Peyer's patch (tissue), 4 donors: ENCODE data around the gene PKMYT1. TPM values are rescaled to one million over a fixed set of nuclear protein-coding genes. Genes with fewer than 3 reads are reported as not detected.
"Not testable (repeated sequence)": the region's sequence is repeated elsewhere in the genome, so short reads cannot be mapped to it uniquely, and the experiment has no call there.

Experiments used
- DNase-seq, 3 donors: peaks; one replicate each; pipeline ENCODE4 v3.0.0-alpha.2; 2017 to 2019
- H3K27ac ChIP-seq, 4 donors: fragments of 200-600 bp; sonication (generic); one replicate each; pipeline ENCODE4 v1.5.1; 2016 to 2019
- H3K27me3 ChIP-seq, 2 donors: fragments of 200-600 bp; sonication (generic); one replicate each; pipeline ENCODE4 v1.5.1; 2019
- H3K36me3 ChIP-seq, 3 donors: fragments of 200-600 bp; sonication (generic); one replicate each; pipeline ENCODE4 v1.5.1; 2016 to 2019
- H3K4me1 ChIP-seq, 4 donors: fragments of 200-600 bp; sonication (generic); one replicate each; pipeline ENCODE4 v1.5.1; 2016 to 2019
- H3K4me3 ChIP-seq, 4 donors: fragments of 200-600 bp; sonication (generic); 1 replicate in 3 of 4; 2 replicates in 1 of 4; pipeline ENCODE4 v1.5.1; 2016 to 2019; ENCODE audit warnings: mild to moderate bottlenecking in 1 of 4
- H3K9me3 ChIP-seq, 4 donors: fragments of 200-600 bp; sonication (generic); one replicate each; pipeline ENCODE4 v1.5.1; 2016 to 2019; ENCODE audit warnings: mild to moderate bottlenecking in 1 of 4
- CTCF ChIP-seq, 6 experiments: fragments of 450-650 bp in 4 of 6; fragments of 200-600 bp in 2 of 6; sonication (generic) in 1 of 6; IDR thresholded peaks; one replicate each; pipeline ENCODE4 v1.5.1; 2017 to 2019; ENCODE audit warnings: antibody characterized with exemption in 6 of 6, mild to moderate bottlenecking in 3 of 6, moderate library complexity in 1 of 6
- POLR2A ChIP-seq, 2 donors: fragments of 450-650 bp; IDR thresholded peaks; one replicate each; pipeline ENCODE4 v1.5.1; 2017; ENCODE audit warnings: antibody characterized with exemption in 2 of 2, mild to moderate bottlenecking in 2 of 2, moderate library complexity in 2 of 2
- total RNA-seq, 4 donors: library from RNA; depleted of rRNA; stranded (reverse); fragments of >200 nt; gene quantifications; one replicate each; pipeline ENCODE4 v1.1.0, GENCODE V29; 2016

Gene PKMYT1
- total RNA-seq, 4 donors from 2014 or later: 4.3 to 23.9 (median 6.0) TPM

DNA sequence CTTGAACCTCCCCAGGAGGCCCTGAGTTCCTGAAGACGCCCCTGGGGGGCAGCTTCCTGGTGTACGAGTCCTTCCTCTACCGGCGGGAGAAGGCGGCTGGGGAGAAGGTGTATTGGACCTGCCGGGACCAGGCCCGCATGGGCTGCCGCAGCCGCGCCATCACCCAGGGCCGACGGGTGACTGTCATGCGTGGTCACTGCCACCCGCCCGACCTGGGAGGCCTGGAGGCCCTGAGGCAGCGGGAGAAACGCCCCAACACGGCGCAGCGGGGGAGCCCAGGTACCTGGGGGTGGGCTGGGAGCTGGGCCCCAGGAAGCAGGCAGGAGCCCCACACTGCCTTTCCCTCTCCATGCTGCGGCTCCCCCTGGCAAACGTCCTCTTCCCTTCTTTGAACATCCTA is 46.5 kb downstream of the PKMYT1 start:
- TF ChIP-seq POLR2A (IDR thresholded peaks at IDR 0.05): no peak
- TF ChIP-seq CTCF (IDR thresholded peaks at IDR 0.05): no peak
- Histone ChIP-seq H3K27ac (no peak overlapping the region), H3K4me3 (no peak overlapping the region)

DNA sequence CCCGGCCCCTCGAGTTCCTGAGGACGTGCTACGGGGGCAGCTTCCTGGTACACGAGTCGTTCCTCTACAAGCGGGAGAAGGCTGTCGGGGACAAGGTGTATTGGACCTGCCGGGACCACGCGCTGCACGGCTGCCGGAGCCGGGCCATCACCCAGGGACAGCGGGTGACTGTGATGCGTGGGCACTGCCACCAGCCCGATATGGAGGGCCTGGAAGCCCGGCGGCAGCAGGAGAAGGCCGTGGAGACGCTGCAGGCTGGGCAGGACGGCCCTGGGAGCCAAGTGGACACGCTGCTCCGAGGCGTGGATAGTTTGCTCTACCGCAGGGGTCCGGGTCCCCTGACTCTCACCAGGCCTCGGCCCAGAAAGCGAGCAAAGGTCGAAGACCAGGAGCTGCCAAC is 47.1 kb downstream of the PKMYT1 start:
- H3K36me3 ChIP-seq: peaks cover 0 to 69% (median 0%) of the 10 kb centered on the region in 3 donors

More for the DNA sequence above, 46.5 kb downstream of the PKMYT1 start:
- no peaks in the 10 kb centered on the region for H3K27me3 ChIP-seq
- H3K9me3 ChIP-seq: no peaks in the 10 kb centered on the region
- peaks cover 0 to 73% (median 0%) of the 10 kb centered on the region in 3 donors for H3K36me3 ChIP-seq
- DNase-seq: no peak
- H3K4me1 ChIP-seq: no peaks in the 10 kb centered on the region

DNA sequence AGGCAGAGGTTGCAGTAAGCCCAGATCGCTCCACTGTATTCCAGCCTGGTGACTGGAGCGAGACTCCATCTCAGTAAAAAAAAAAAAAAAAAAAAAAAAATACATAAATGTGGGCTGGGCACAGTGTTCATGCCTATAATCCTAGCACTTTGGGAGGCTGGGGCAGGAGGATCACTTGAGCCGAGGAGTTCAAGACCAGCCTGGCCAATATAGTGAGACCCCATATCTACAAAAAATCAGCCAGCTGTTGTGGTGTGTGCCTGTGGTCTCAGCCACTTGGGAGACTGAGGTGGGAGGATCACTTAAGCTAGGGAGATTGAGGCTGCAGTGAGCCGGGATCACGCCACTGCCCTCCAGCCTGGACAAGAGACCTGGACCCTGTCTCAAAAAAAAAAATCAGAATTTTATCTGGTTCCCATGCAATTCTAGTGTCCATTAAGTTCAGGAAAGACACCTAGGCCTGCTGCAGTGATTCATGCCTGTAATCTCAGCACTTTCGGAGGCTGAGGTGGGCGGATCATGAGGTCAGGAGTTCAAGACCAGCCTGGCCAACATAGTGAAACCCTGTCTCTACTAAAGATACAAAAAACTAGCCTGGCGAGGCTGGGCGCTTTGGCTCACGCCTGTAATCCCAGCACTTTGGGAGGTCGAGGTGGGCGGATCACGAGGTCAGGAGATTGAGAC is 48.9 kb downstream of the PKMYT1 start:
- peaks cover 0 to 51% (median 0%) of the 10 kb centered on the region in 3 donors for H3K36me3 ChIP-seq
- H3K27me3 ChIP-seq, H3K4me1 ChIP-seq, H3K4me3 ChIP-seq, H3K27ac ChIP-seq, H3K9me3 ChIP-seq, DNase-seq: not testable (repeated sequence)

More for the DNA sequence above, 47.1 kb downstream of the PKMYT1 start:
- Histone ChIP-seq H3K27ac (no peak overlapping the region), H3K9me3 (no peaks in the 10 kb centered on the region), H3K4me1 (no peaks in the 10 kb centered on the region), H3K4me3 (no peak overlapping the region), H3K27me3 (no peaks in the 10 kb centered on the region)
- DNase-seq: no peak
- TF ChIP-seq POLR2A (IDR thresholded peaks at IDR 0.05): no peak
- no peak for TF ChIP-seq CTCF (IDR thresholded peaks at IDR 0.05)

- Histone ChIP-seq H3K27me3 (no peaks in the 10 kb centered on the region), H3K9me3 (no peaks in the 10 kb centered on the region), H3K36me3 (peaks cover 0 to 43% (median 0%) of the 10 kb centered on the region in 3 donors), H3K27ac (no peak overlapping the region), H3K4me1 (peaks cover 0 to 4% (median 0%) of the 10 kb centered on the region in 4 donors), H3K4me3 (no peak overlapping the region)
- no peak for DNase-seq
- TF ChIP-seq POLR2A (IDR thresholded peaks at IDR 0.05) (no peak), CTCF (IDR thresholded peaks at IDR 0.05) (no peak)
Measured at GRCh38 chr16:2930236-2930635, 50.0 kb downstream of the PKMYT1 start.

DNA sequence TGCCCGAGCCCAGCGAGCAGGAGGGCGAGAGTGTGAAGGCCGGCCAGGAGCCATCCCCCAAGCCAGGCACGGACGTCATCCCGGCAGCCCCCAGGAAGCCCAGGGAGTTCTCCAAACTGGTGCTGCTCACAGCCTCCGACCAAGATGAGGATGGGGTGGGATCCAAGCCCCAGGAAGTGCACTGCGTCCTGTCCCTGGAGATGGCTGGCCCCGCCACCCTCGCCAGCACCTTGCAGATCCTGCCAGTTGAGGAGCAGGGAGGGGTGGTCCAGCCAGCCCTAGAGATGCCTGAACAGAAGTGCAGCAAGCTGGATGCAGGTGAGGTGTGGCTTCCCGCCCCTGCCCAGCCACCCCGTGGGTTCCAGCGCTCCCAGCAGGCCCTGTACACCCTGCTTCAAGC is 50.6 kb downstream of the PKMYT1 start:
- DNase-seq: no peak
- no peak overlapping the region for H3K27ac ChIP-seq
- H3K4me1 ChIP-seq: peaks cover 0 to 4% (median 0%) of the 10 kb centered on the region in 4 donors
- TF ChIP-seq POLR2A (IDR thresholded peaks at IDR 0.05) (no peak), CTCF (IDR thresholded peaks at IDR 0.05) (no peak)
- H3K36me3 ChIP-seq: peaks cover 0 to 38% (median 0%) of the 10 kb centered on the region in 3 donors
- no peaks in the 10 kb centered on the region for H3K9me3 ChIP-seq
- H3K27me3 ChIP-seq: no peaks in the 10 kb centered on the region
- no peak overlapping the region for H3K4me3 ChIP-seq

DNA sequence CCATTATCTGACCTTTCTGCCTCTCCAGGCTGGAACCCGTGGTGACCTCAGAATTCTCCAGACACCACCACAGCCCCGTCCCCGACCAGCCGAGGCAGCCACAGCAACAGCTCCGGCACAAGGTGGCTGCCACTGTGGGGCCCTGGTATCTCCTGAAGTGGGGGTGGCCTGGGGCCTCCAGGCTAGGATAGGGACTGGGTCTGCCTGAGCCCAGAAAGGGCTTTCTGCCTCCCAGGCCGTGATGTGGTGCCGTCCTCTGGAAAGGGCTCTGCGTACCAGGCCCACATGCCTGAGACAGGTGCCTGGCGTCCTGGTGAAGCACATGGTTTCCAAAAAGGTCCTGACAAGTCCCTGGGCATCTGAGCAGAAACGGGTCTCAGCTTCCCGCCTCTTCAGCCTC is 51.5 kb downstream of the PKMYT1 start:
- H3K27ac ChIP-seq: no peak overlapping the region
- DNase-seq: no peak
- peaks cover 0 to 29% (median 0%) of the 10 kb centered on the region in 3 donors for H3K36me3 ChIP-seq
- no peaks in the 10 kb centered on the region for H3K27me3 ChIP-seq
- no peaks in the 10 kb centered on the region for H3K9me3 ChIP-seq
- no peak overlapping the region for H3K4me3 ChIP-seq
- peaks cover 0 to 4% (median 0%) of the 10 kb centered on the region in 4 donors for H3K4me1 ChIP-seq
- TF ChIP-seq CTCF (IDR thresholded peaks at IDR 0.05) (no peak), POLR2A (IDR thresholded peaks at IDR 0.05) (no peak)

- not testable (repeated sequence) for DNase-seq, H3K9me3 ChIP-seq, H3K4me3 ChIP-seq, H3K4me1 ChIP-seq, H3K27me3 ChIP-seq, H3K27ac ChIP-seq
- H3K36me3 ChIP-seq: peaks cover 0 to 22% (median 0%) of the 10 kb centered on the region in 3 donors
Measured at GRCh38 chr16:2928151-2928550, 52.1 kb downstream of the PKMYT1 start.
